Liver (tissue), 3 donors: ENCODE measurements around the gene GDF3.
"Not testable (repeated sequence)": the region's sequence is repeated elsewhere in the genome, so short reads cannot be mapped to it uniquely, and the experiment has no call there.

Experiments
- ATF3 ChIP-seq: IDR thresholded peaks from 2 replicates; pipeline ENCODE4 v1.6.1; 2016; ENCODE audit warnings: antibody characterized with exemption
- CTCF ChIP-seq: fragments of 150-350 bp; IDR thresholded peaks from 2 replicates; pipeline ENCODE4 v1.5.1; 2017; ENCODE audit warnings: improper control_type of control experiment, low read depth, low read length; ENCODE audit not compliant: missing input control
- FOXA1 ChIP-seq: IDR thresholded peaks from 2 replicates; pipeline ENCODE4 v1.6.1; 2016; ENCODE audit warnings: antibody characterized with exemption
- donor health status: healthy.
- donor health status: healthy.

GRCh38 chr12:7730984-7731383, 35.4 kb upstream of the GDF3 start:
- not testable (repeated sequence) for TF ChIP-seq FOXA1, ATF3, CTCF
